ENCODE data around the gene FOXC2.

Gene FOXC2

GRCh38 chr16:86573215-86573614, 6.6 kb downstream of the FOXC2 start:
- H3K4me3 ChIP-seq (ENCODE audit: low read depth, low read length), result no peak overlapping the region
- no peak for DNase-seq (ENCODE audit: low read depth)
- no peak for TF ChIP-seq CTCF (IDR thresholded peaks at IDR 0.05; ENCODE audit: low read depth, low read length, missing control alignments)

GRCh38 chr16:86573646-86574508, 7.2 kb downstream of the FOXC2 start:
- H3K4me3 ChIP-seq (ENCODE audit: low read depth, low read length), result no peak overlapping the region
- no peak for DNase-seq (ENCODE audit: low read depth)
- TF ChIP-seq CTCF (IDR thresholded peaks at IDR 0.05; ENCODE audit: low read depth, low read length, missing control alignments), result no peak

GRCh38 chr16:86574646-86575045, 8.0 kb downstream of the FOXC2 start:
- no peak overlapping the region for H3K4me3 ChIP-seq (ENCODE audit: low read depth, low read length)
- no peak for DNase-seq (ENCODE audit: low read depth)
- no peak for TF ChIP-seq CTCF (IDR thresholded peaks at IDR 0.05; ENCODE audit: low read depth, low read length, missing control alignments)

GRCh38 chr16:86575095-86575685, 8.6 kb downstream of the FOXC2 start:
- no peak overlapping the region for H3K4me3 ChIP-seq (ENCODE audit: low read depth, low read length)
- no peak for DNase-seq (ENCODE audit: low read depth)
- no peak for TF ChIP-seq CTCF (IDR thresholded peaks at IDR 0.05; ENCODE audit: low read depth, low read length, missing control alignments)

GRCh38 chr16:86575754-86576557, 9.3 kb downstream of the FOXC2 start:
- TF ChIP-seq CTCF (IDR thresholded peaks at IDR 0.05; ENCODE audit: low read depth, low read length, missing control alignments), result peak; percentile 31
- peak overlapping the region; percentile 29 for H3K4me3 ChIP-seq (ENCODE audit: low read depth, low read length)
- no peak for DNase-seq (ENCODE audit: low read depth)

GRCh38 chr16:86576591-86577313, 10.1 kb downstream of the FOXC2 start:
- H3K4me3 ChIP-seq (ENCODE audit: low read depth, low read length), result no peak overlapping the region
- DNase-seq (ENCODE audit: low read depth), result no peak
- no peak for TF ChIP-seq CTCF (IDR thresholded peaks at IDR 0.05; ENCODE audit: low read depth, low read length, missing control alignments)
